ENCODE results near the gene CCDC33. TPM values are rescaled to one million over a fixed set of nuclear protein-coding genes. Genes with fewer than 3 reads are reported as not detected.

The CCDC33 gene
- total RNA-seq, 1 donor from 2014 or later: 4.2 TPM

DNA sequence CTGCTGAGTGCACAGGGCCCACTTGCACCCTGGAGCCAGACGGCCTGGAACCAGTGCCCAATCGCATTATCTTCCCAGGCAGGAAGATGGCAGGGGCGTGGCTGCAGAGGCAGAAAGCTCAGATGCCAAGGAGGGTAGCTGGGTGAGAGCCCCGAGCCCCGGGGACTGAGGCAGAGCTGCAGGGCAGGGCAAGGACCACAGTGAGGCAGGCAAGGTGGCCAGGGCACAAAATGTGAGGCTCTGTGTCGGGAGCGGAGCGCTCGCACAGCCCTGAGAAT lies 1.6 kb upstream of the CCDC33 start:
- TF ChIP-seq CTCF (IDR thresholded peaks at IDR 0.05; ENCODE audit: unreplicated experiment): no peak
- no peaks in the 10 kb centered on the region for H3K36me3 Mint-ChIP-seq
- H3K4me3 Mint-ChIP-seq: no peak overlapping the region
- peaks cover 9% of the 10 kb centered on the region for H3K27me3 Mint-ChIP-seq (ENCODE audit: low read depth)
- H3K4me1 Mint-ChIP-seq: peaks cover 14% of the 10 kb centered on the region
- no peak for DNase-seq (ENCODE audit: low spot score in 2 of 2, unreplicated experiment in 2 of 2)
- no peaks in the 10 kb centered on the region for H3K9me3 Mint-ChIP-seq
- H3K27ac Mint-ChIP-seq: no peak overlapping the region

DNA sequence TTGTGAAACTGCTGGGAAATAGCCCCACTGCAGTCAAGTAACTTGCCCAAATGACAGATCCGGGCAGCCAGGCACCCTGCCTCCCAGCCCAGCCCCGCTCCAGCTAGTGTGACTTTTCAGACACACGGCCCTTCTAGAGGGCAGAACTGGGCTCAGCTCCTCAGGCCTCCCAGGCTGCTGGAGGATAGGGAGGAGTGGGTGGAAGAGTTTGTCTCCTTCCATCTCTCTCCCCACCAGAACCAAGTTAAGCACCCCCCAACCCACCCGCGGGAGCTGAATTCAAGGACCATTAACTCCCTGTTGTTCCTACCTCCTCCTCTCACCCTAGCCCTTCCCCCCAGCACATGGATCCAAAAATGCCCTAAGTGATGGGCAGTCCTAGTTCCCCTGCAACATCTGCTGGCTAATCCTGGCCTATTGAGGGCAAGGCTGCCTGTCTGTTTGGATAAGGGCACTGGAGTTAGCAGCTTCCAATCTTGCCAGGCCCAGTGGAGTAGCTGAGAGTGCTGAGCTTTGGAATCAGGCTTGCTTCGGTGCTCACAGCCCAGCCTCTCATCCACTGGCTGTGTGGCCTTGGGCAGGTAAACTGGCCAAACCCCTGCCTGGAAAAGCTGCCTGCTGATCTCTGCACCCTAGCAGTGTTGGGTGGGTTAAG lies 3.1 kb downstream of the CCDC33 start:
- no peak overlapping the region for H3K27ac Mint-ChIP-seq
- H3K9me3 Mint-ChIP-seq: no peaks in the 10 kb centered on the region
- peaks cover 13% of the 10 kb centered on the region for H3K4me1 Mint-ChIP-seq
- DNase-seq (ENCODE audit: low spot score in 2 of 2, unreplicated experiment in 2 of 2): no peak
- H3K36me3 Mint-ChIP-seq: no peaks in the 10 kb centered on the region
- no peak for TF ChIP-seq CTCF (IDR thresholded peaks at IDR 0.05; ENCODE audit: unreplicated experiment)
- H3K27me3 Mint-ChIP-seq (ENCODE audit: low read depth): peaks cover 6% of the 10 kb centered on the region
- no peak overlapping the region for H3K4me3 Mint-ChIP-seq

GRCh38 chr15:74240002-74240568 lies 4.0 kb downstream of the CCDC33 start:
- no peak for DNase-seq (ENCODE audit: low spot score in 2 of 2, unreplicated experiment in 2 of 2)
- no peaks in the 10 kb centered on the region for H3K9me3 Mint-ChIP-seq
- H3K4me1 Mint-ChIP-seq: peaks cover 13% of the 10 kb centered on the region
- no peaks in the 10 kb centered on the region for H3K36me3 Mint-ChIP-seq
- H3K27me3 Mint-ChIP-seq (ENCODE audit: low read depth): peaks cover 12% of the 10 kb centered on the region
- TF ChIP-seq CTCF (IDR thresholded peaks at IDR 0.05; ENCODE audit: unreplicated experiment): no peak
- H3K27ac Mint-ChIP-seq: no peak overlapping the region
- H3K4me3 Mint-ChIP-seq: no peak overlapping the region

DNA sequence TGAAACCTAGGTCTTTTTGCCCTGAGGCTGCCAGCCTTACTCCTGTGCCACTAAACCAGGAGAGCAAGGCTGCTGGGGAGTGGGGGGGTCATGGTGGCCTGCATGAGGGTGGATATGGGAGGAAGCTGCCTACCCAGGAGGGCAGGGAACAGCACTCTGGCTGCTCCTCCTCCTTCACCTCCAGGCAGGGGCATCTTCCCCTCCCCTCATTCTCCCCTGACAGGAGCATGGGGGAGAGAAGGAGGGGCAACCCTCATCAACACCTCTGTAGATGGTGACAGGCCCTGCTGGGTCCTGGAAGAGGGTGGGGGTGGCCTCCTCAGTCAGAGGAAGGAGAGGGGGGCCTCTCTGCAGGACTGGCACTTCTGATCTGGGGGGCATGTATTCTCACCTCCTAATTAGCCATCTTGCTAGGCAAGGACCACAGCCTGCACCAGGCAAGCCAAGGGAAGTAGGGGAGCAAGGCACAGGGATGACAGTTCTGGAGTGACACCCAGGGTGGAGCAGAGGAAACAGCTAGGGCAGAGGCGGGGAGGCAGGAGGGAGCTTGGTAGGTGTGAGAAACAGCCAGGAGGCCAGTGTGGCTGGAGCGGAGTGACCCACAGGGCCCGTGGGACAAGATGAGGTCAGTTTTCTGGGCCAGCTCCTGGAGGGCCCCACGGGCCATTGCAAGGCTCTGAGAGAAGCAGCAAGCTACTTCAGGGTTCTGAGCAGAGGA lies 4.9 kb downstream of the CCDC33 start:
- no peaks in the 10 kb centered on the region for H3K36me3 Mint-ChIP-seq
- no peak overlapping the region for H3K27ac Mint-ChIP-seq
- DNase-seq (ENCODE audit: low spot score in 2 of 2, unreplicated experiment in 2 of 2): no peak
- TF ChIP-seq CTCF (IDR thresholded peaks at IDR 0.05; ENCODE audit: unreplicated experiment): no peak
- peaks cover 20% of the 10 kb centered on the region for H3K4me1 Mint-ChIP-seq
- H3K27me3 Mint-ChIP-seq (ENCODE audit: low read depth): peaks cover 20% of the 10 kb centered on the region
- H3K9me3 Mint-ChIP-seq: no peaks in the 10 kb centered on the region
- no peak overlapping the region for H3K4me3 Mint-ChIP-seq

- H3K36me3 Mint-ChIP-seq: no peaks in the 10 kb centered on the region
- H3K4me1 Mint-ChIP-seq: peaks cover 20% of the 10 kb centered on the region
- no peak for TF ChIP-seq CTCF (IDR thresholded peaks at IDR 0.05; ENCODE audit: unreplicated experiment)
- no peak overlapping the region for H3K4me3 Mint-ChIP-seq
- no peaks in the 10 kb centered on the region for H3K9me3 Mint-ChIP-seq
- DNase-seq (ENCODE audit: low spot score in 2 of 2, unreplicated experiment in 2 of 2): no peak
- H3K27ac Mint-ChIP-seq: no peak overlapping the region
- H3K27me3 Mint-ChIP-seq (ENCODE audit: low read depth): peaks cover 34% of the 10 kb centered on the region
Measured at GRCh38 chr15:74242441-74243185, 6.5 kb downstream of the CCDC33 start.

All from mesothelial cell of epicardium (in vitro differentiated cells).